Measurements from ENCODE around the gene SKI. TPM values are rescaled to one million over a fixed set of nuclear protein-coding genes. Genes with fewer than 3 reads are reported as not detected.

The SKI gene
- total and polyA plus RNA-seq, 2 donors (not counting 1 experiment from before 2014, with no cell fraction given): 14.9 to 74.9 TPM

- WGBS (ENCODE audit: insufficient coverage): 91% methylated on average over 15 of the region's 15 CpGs
- Histone ChIP-seq H3K4me1 (ENCODE audit: control insufficient read depth in 2 of 2, insufficient read depth in 2 of 2, low read length in 2 of 2) (peaks cover 0 to 2% of the 10 kb centered on the region in 2 donors), H4K20me1 (ENCODE audit: control insufficient read depth, insufficient read depth, low read length, poor library complexity, severe bottlenecking) (no peaks in the 10 kb centered on the region), H3K9me3 (ENCODE audit: control extremely low read depth in 1 of 3, control insufficient read depth in 2 of 3, insufficient read depth in 1 of 3, low read length in 2 of 3) (peaks cover 0 to 2% (median 0%) of the 10 kb centered on the region in 3 donors), H3K4me2 (replicated peaks; ENCODE audit: low read depth, low read length, poor library complexity, severe bottlenecking) (no peak overlapping the region), H3K36me3 (replicated peaks in 1 of 2; ENCODE audit: control extremely low read depth in 1 of 2, control insufficient read depth in 1 of 2, extremely low read depth in 1 of 2, insufficient read depth in 2 of 2, low read length in 1 of 2) (peaks cover 0 to 7% of the 10 kb centered on the region in 2 experiments), H3K4me3 (ENCODE audit: control extremely low read depth in 1 of 5, extremely low read depth in 1 of 5, insufficient read depth in 1 of 5, low read depth in 2 of 5, low read length in 4 of 5) (no peak overlapping the region), H3K27ac (ENCODE audit: low read length in 2 of 2) (no peak overlapping the region), H3K79me2 (ENCODE audit: control insufficient read depth, insufficient read depth, low read length) (peaks cover 9% of the 10 kb centered on the region), H3K27me3 (replicated peaks in 1 of 4; ENCODE audit: control extremely low read depth in 1 of 4, control insufficient read depth in 3 of 4, insufficient read depth in 4 of 4, low read length in 3 of 4) (no peaks in the 10 kb centered on the region), H2AFZ (ENCODE audit: insufficient read depth, low read depth, low read length, poor library complexity, severe bottlenecking) (no peak overlapping the region), H3K9ac (ENCODE audit: low read length) (no peak overlapping the region)
- no peaks in the 10 kb centered on the region for H3K27me3 Mint-ChIP-seq
- no peak overlapping the region for H3K4me3 Mint-ChIP-seq
- DNase-seq (no peak), ATAC-seq (ENCODE audit: low read depth) (no peak)
- CTCF ChIA-PET: no interaction called here
- TF ChIP-seq CTCF (IDR thresholded peaks at IDR 0.05) (no peak), EZH2 (IDR thresholded peaks at IDR 0.05; ENCODE audit: borderline replicate concordance, insufficient read depth, low read depth, low read length, poor library complexity, severe bottlenecking) (no peak)
- H3K27ac Mint-ChIP-seq: no peak overlapping the region
- no peaks in the 10 kb centered on the region for H3K9me3 Mint-ChIP-seq (ENCODE audit: insufficient read depth)
- H3K4me1 Mint-ChIP-seq: no peaks in the 10 kb centered on the region
- intact Hi-C loops (cut with micrococcal nuclease): no loop called here
- POLR2A ChIA-PET: no interaction called here
These were observed 44.2 kb upstream of the SKI start for GRCh38 chr1:2183937-2184334.

GRCh38 chr1:2184531-2184930 lies 43.6 kb upstream of the SKI start:
- 97% methylated on average over 12 of the region's 18 CpGs for WGBS (ENCODE audit: insufficient coverage)
- no peaks in the 10 kb centered on the region for H3K9me3 Mint-ChIP-seq (ENCODE audit: insufficient read depth)
- no peak overlapping the region for H2AFZ ChIP-seq (ENCODE audit: insufficient read depth, low read depth, low read length, poor library complexity, severe bottlenecking)
- H3K27me3 ChIP-seq (replicated peaks in 1 of 4; ENCODE audit: control extremely low read depth in 1 of 4, control insufficient read depth in 3 of 4, insufficient read depth in 4 of 4, low read length in 3 of 4): no peaks in the 10 kb centered on the region
- DNase-seq (no peak), ATAC-seq (ENCODE audit: low read depth) (no peak)
- no peak overlapping the region for H3K27ac ChIP-seq (ENCODE audit: low read length in 2 of 2)
- H3K4me1 Mint-ChIP-seq: peaks cover 3% of the 10 kb centered on the region
- H3K4me2 ChIP-seq (replicated peaks; ENCODE audit: low read depth, low read length, poor library complexity, severe bottlenecking): no peak overlapping the region
- H3K27me3 Mint-ChIP-seq: no peaks in the 10 kb centered on the region
- no peak overlapping the region for H3K4me3 Mint-ChIP-seq
- POLR2A ChIA-PET: no interaction called here
- H4K20me1 ChIP-seq (ENCODE audit: control insufficient read depth, insufficient read depth, low read length, poor library complexity, severe bottlenecking): no peaks in the 10 kb centered on the region
- peaks cover 0 to 6% of the 10 kb centered on the region in 2 donors for H3K4me1 ChIP-seq (ENCODE audit: control insufficient read depth in 2 of 2, insufficient read depth in 2 of 2, low read length in 2 of 2)
- intact Hi-C loops (cut with micrococcal nuclease): no loop called here
- no peak overlapping the region for H3K9ac ChIP-seq (ENCODE audit: low read length)
- peaks cover 11% of the 10 kb centered on the region for H3K79me2 ChIP-seq (ENCODE audit: control insufficient read depth, insufficient read depth, low read length)
- H3K36me3 ChIP-seq (replicated peaks in 1 of 2; ENCODE audit: control extremely low read depth in 1 of 2, control insufficient read depth in 1 of 2, extremely low read depth in 1 of 2, insufficient read depth in 2 of 2, low read length in 1 of 2): peaks cover 0 to 7% of the 10 kb centered on the region in 2 experiments
- TF ChIP-seq EZH2 (IDR thresholded peaks at IDR 0.05; ENCODE audit: borderline replicate concordance, insufficient read depth, low read depth, low read length, poor library complexity, severe bottlenecking): no peak
- no peak for TF ChIP-seq CTCF (IDR thresholded peaks at IDR 0.05)
- CTCF ChIA-PET: no interaction called here
- no peak overlapping the region for H3K27ac Mint-ChIP-seq
- H3K4me3 ChIP-seq (ENCODE audit: control extremely low read depth in 1 of 5, extremely low read depth in 1 of 5, insufficient read depth in 1 of 5, low read depth in 2 of 5, low read length in 4 of 5): no peak overlapping the region
- H3K9me3 ChIP-seq (ENCODE audit: control extremely low read depth in 1 of 3, control insufficient read depth in 2 of 3, insufficient read depth in 1 of 3, low read length in 2 of 3): peaks cover 0 to 2% (median 0%) of the 10 kb centered on the region in 3 donors

All from B cell (primary cell).